ENCODE results near the gene ARMCX6. TPM values are rescaled to one million over a fixed set of nuclear protein-coding genes. Genes with fewer than 3 reads are reported as not detected.
A peak's percentile ranks its signal among the peaks of the same experiment; 100 is the strongest.

ARMCX6 gene
- total and polyA plus RNA-seq, 2 of the 8 experiments (the other 6 are each of a cell fraction or from before 2014, with no cell fraction given) = 24.9 to 40.0 TPM

DNA sequence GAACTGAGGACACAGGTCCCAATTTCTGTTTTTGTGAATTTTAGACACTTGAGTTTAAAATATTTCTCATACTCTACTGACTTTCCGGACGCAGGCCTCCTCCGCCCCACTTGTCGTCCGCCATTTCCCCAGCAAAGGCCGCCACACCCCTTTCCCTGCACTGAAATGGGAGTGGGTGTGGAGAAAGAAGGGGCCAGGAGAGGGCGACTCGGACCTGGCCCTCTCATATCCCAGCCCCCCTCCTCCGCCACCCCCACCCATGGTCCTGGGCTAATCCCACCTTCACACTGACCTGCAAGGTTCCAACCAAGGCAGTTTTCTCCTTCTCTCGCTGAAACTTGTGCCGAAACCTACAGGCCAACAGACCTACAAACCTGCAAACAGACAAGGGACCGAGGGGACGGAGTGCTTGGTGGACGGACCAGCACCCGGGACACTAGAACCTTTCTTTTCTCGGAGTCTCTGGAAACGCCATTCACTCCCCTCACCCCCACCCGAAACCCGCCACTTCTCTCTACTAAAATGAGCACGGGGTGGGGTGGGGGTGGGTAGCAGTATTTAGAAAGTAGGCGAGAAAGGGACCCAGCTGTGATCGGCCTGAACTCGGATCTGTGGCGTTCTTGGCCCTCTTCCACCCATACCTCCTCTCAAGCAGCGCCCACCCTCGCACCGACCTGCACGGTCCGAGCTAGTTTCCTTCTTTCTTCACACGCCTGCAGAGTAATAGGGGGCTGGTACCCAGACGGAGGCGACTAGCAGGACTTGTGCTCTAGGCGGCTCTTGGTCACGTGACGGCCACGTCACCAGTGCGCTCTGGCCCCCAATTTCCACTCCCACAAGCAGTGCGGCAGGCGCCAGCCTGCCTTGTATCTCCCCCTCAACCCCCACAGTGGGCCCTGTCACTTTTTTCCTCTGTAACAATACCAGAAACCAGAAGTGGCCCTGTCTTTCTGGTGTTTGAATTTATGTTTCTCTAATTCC is at the start of gene ARMCX6 (continued):
- TF ChIP-seq TAF1 (IDR thresholded peaks at IDR 0.05; ENCODE audit: low read depth, low read length) (peak; percentile 68; the same call in 1 of the 2 replicates), RNF2 (IDR thresholded peaks at IDR 0.05; ENCODE audit: borderline replicate concordance, low read depth, low read length, missing control alignments, poor library complexity, severe bottlenecking) (no peak), CREB1 (IDR thresholded peaks at IDR 0.05) (peak; percentile 76), HDAC2 (IDR thresholded peaks at IDR 0.05; ENCODE audit: borderline replicate concordance in 1 of 2, low read depth in 2 of 2, low read length in 2 of 2) (no peak), ZNF274 (IDR thresholded peaks at IDR 0.05; ENCODE audit: borderline replicate concordance, extremely low read depth, low read length) (no peak), SAP30 (IDR thresholded peaks at IDR 0.05; ENCODE audit: insufficient read depth, insufficient replicate concordance, low read length) (no peak), KDM5A (IDR thresholded peaks at IDR 0.05; ENCODE audit: low read length) (no peak), KDM4A (IDR thresholded peaks at IDR 0.05; ENCODE audit: low read depth, low read length, severe bottlenecking) (no peak), TEAD4 (IDR thresholded peaks at IDR 0.05; ENCODE audit: low read depth, low read length) (no peak), NANOG (IDR thresholded peaks at IDR 0.05; ENCODE audit: insufficient read depth, low read depth, low read length, poor library complexity, severe bottlenecking) (no peak), MAFK (IDR thresholded peaks at IDR 0.05; ENCODE audit: low read depth, low read length) (no peak), POU5F1 (IDR thresholded peaks at IDR 0.05; ENCODE audit: low read depth, low read length) (no peak), SP4 (IDR thresholded peaks at IDR 0.05; ENCODE audit: low read length) (no peak), SIRT6 (IDR thresholded peaks at IDR 0.05; ENCODE audit: low read length) (no peak), KDM1A (IDR thresholded peaks at IDR 0.05; ENCODE audit: borderline replicate concordance, low read length) (no peak), EP300 (IDR thresholded peaks at IDR 0.05; ENCODE audit: borderline replicate concordance in 1 of 2, low read depth in 2 of 2, low read length in 2 of 2) (no peak), BCL11A (IDR thresholded peaks at IDR 0.05; ENCODE audit: low read depth in 2 of 2, low read length in 2 of 2) (no peak), BRCA1 (IDR thresholded peaks at IDR 0.05; ENCODE audit: low read depth, low read length) (no peak), YY1 (IDR thresholded peaks at IDR 0.05; ENCODE audit: low read depth, low read length) (peak; percentile 86), POLR2A (IDR thresholded peaks at IDR 0.05; ENCODE audit: control extremely low read depth in 1 of 2, low read depth in 2 of 2, low read length in 2 of 2) (peak; percentile 64 to 67)
- TF ChIP-seq, protein P1, sequence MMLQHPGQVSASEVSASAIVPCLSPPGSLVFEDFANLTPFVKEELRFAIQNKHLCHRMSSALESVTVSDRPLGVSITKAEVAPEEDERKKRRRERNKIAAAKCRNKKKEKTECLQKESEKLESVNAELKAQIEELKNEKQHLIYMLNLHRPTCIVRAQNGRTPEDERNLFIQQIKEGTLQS (IDR thresholded peaks at IDR 0.05; ENCODE audit: insufficient read depth, low read depth, low read length) = peak; percentile 62; the same call in 1 of the 2 replicates
- TF ChIP-seq, protein P2, sequence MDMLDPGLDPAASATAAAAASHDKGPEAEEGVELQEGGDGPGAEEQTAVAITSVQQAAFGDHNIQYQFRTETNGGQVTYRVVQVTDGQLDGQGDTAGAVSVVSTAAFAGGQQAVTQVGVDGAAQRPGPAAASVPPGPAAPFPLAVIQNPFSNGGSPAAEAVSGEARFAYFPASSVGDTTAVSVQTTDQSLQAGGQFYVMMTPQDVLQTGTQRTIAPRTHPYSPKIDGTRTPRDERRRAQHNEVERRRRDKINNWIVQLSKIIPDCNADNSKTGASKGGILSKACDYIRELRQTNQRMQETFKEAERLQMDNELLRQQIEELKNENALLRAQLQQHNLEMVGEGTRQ (IDR thresholded peaks at IDR 0.05; ENCODE audit: low read length) = peak; percentile 87
